Measurements from ENCODE around the gene ADGRA1.
"Not testable (repeated sequence)": the region's sequence is repeated elsewhere in the genome, so short reads cannot be mapped to it uniquely, and the experiment has no call there.

ADGRA1 gene

DNA sequence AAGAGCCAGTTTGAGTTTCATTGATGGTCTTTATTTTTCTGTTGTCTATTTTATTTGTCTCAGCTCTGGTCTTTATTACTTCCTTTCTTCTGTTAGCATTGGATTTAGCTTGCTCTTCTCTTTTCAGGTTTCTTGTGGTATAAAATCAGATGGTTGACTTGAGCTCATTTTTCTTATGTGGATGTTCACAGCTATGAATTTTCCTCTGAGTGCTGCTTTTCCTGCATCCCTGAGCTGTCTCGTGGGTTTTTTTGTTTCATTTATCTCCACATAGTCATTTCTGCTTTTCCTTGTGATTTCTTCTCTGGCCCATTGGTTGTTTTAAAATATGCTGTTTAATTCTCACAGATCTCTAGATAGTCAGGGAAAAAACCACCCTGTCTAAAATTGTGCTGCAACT lies 19.7 kb downstream of the ADGRA1 start:
- no peak for DNase-seq (ENCODE audit: insufficient read length, low spot score)
- no peak for FAIRE-seq

- FAIRE-seq (no peak), DNase-seq (ENCODE audit: insufficient read length, low spot score) (no peak)
Measured at GRCh38 chr10:133109711-133110110, 22.0 kb downstream of the ADGRA1 start.

- FAIRE-seq = no peak
- no peak for DNase-seq (ENCODE audit: insufficient read length, low spot score)
Measured at GRCh38 chr10:133110133-133110532, 22.4 kb downstream of the ADGRA1 start.

DNA sequence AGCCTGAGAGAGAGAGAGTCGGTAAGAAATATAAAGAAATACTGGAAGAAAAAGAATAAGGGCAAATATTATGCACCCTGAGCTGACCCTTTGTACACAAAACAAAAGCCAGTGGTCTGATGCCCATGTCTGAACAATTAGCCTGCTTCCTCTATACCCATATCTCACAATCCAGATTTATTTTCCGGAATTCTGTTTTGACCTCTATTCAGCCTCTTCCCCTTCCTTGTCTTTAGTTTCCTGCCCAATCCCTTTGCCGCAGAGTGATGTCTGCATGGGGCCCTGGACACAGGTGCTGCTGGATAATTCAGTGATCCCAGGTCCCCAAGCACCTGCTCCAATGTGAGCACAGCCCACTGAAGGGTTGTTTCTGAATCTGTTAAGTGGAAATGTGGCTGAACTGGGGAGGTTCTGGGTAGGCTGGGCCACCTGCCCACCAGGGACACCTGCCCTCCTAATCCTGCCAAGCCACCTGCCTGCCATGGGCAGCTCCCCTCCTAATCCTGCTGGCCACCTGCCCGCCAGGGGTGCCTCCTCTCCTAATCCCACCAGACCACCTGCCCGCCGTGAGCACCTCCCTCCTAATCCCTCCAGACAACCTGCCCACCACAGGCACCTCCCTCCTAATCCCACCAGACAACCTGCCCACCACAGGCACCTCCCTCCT lies 23.0 kb downstream of the ADGRA1 start:
- no peak for FAIRE-seq
- DNase-seq (ENCODE audit: insufficient read length, low spot score) = no peak

- peak; percentile 96 for FAIRE-seq
- DNase-seq (ENCODE audit: insufficient read length, low spot score) = not testable (repeated sequence)
Measured at GRCh38 chr10:133111640-133112039, 23.9 kb downstream of the ADGRA1 start.

DNA sequence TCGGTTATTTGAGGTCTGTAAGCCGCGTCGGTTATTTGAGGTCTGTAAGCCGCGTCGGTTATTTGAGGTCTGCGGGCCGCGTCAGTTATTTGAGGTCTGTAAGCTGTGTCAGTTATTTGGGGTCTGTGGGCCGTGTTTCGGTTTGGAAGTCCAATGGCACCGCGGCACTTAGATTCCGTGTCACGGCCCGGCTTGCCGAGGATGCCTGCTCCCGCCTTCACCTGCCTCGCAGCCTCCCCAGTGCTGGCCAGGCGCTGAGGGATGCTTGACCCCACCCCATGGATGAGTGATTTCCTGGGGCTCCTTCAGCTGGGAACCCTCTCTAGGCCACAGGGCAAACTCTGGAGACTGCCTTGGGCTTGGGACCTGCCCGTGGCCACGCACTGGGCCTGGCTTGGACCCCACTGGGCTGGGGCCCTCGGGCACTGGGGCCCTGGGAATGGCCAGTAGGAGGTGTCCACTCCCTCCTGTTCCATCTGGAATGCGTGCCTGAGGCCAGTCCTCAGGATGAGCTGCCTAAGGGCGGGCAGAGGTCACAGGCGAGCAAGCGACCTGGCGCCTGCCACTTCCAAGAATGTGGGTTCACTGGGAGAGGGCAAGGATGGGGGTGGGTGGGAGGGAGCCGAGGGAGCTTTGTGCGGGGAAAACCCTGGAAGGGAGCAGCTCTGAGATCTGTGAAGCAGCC lies 25.6 kb downstream of the ADGRA1 start:
- DNase-seq (ENCODE audit: insufficient read length, low spot score) (no peak), FAIRE-seq (no peak)

DNA sequence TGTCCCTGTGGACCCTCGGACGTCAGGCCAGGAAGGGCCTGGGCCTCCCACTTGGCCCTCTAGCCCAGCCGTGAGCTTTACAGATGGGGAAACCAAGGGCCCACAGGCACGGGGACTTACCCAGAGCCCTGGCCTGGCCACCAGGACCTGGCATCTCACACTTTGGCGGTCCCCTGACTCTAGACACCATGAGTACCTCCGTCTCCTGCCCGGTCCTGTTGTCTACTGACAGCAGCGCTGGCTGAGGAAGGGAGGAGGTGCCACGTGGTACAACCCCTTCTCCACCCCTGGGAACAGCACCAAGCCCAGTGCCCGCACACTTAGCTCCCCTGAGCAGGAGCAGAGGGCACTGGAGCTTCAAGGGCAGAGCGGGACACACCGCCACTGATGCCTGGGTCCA lies 26.1 kb downstream of the ADGRA1 start:
- DNase-seq (ENCODE audit: insufficient read length, low spot score) (no peak), FAIRE-seq (no peak)

DNA sequence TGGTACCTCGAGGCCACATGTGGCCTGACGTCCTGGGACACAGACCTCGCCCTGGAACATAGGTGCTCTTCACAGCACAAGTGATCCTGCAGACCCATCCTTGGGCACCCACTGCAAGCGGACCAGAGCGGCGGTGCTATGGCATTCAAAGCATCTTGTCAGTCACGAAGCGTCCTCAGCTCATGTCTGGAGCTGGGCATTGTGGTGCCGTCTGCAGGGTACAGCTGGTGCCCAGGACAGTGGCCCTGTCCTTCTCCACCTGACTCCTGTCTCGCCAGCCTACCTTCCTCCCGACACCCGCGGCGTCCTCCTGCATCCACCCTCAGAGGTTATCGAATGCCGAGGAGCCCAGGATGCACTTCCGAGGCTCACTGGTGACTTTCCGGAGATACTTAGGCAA lies 26.5 kb downstream of the ADGRA1 start:
- no peak for DNase-seq (ENCODE audit: insufficient read length, low spot score)
- FAIRE-seq = no peak

GRCh38 chr10:133114726-133115452 lies 27.2 kb downstream of the ADGRA1 start:
- FAIRE-seq (no peak), DNase-seq (ENCODE audit: insufficient read length, low spot score) (no peak)

DNA sequence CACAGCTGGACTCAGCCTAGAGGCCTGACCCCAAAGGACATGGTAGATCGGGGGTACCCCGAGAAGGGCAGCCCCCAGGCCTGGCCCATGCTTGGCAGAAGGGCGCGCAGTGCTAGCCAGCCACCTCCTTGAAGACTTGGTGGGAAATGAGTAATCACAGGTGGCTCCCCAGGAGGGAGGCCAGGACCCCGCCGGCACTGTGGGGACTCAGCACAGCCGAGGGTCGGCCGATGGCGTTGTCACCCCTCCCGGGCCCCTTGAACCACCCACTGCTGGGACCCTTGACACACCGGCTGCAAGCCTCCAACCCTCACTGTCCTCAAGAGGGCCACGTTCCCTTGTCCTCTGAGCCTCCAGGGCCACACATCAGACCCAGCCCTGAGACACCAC lies 27.7 kb downstream of the ADGRA1 start:
- no peak for DNase-seq (ENCODE audit: insufficient read length, low spot score)
- FAIRE-seq = no peak

DNA sequence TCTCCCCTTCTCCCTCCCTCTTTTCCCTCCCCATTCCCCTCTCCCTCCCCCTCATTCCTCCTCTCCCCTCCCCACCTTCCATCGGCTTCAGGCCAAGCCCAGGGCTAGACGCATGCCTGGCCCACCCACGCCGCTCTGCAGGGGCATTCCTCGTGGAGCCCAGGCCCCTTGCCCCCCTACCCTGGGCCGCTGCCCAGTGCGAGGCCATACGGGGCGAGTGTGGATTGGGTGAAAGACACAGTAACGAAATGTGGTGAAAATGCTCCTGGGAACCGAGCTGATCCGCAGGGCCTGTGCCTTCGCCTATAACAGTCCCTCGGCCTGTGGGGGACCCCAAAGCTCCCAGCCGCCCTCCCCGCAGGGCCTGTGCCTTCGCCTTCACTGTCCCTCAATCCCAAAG lies 28.3 kb downstream of the ADGRA1 start:
- FAIRE-seq (no peak), DNase-seq (ENCODE audit: insufficient read length, low spot score) (no peak)

DNA sequence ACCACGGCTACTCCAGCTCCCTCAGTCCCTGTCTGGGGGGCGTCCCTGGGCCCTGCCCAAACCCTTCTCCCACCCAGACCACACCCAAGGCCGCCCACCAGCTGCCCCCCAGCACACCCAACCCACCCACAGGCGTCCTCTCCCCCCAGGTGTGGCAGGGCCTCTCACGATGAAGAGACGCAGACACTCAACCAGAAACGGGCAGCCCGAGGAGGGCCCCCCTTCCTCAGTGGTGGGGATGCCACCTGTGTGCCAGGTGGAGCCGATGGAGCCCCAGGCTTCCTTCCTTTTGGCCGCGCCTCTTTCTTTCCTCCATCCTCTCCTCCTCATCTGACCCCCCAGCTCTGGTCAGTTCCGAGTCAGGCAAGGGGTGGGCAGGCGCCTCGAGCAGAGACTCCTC lies 28.7 kb downstream of the ADGRA1 start:
- FAIRE-seq = no peak

DNA sequence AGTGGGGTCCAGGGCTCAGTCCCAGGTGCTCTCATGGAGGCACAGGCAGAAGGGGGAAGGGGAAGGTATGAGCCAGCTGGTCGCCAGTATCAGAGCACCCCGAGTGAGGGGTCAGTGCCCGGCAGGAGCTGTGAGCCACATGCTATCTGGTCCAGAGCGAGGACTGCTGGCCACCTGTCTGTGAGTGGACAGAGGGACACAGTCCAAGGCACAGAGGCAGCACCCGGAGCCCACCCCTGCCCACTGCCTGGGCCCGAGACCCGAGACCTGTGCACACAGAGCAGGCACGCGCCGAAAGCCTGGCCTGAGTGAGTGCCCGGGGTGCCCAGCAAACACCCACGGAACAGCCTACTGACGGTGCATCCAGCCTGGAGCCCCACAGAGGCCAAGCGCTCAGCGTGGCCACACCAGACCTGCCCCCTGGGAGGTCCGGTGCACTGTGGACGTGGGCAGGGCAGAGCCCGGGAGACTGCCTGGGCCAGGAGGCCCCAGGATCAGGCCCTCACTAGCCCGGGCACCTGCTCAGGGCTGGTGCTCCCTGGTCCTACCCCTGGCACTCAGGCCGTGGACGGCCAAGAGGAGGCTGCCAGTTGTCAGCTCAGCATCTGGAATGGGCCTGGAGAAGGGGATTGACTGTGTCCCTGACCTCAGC lies 29.4 kb downstream of the ADGRA1 start:
- no peak for FAIRE-seq
- DNase-seq (ENCODE audit: insufficient read length, low spot score) = no peak

More for the DNA sequence above, 28.7 kb downstream of the ADGRA1 start:
- DNase-seq (ENCODE audit: insufficient read length, low spot score) = no peak

GRCh38 chr10:133117688-133118071 lies 30.0 kb downstream of the ADGRA1 start:
- DNase-seq (ENCODE audit: insufficient read length, low spot score) = no peak
- FAIRE-seq = no peak

DNA sequence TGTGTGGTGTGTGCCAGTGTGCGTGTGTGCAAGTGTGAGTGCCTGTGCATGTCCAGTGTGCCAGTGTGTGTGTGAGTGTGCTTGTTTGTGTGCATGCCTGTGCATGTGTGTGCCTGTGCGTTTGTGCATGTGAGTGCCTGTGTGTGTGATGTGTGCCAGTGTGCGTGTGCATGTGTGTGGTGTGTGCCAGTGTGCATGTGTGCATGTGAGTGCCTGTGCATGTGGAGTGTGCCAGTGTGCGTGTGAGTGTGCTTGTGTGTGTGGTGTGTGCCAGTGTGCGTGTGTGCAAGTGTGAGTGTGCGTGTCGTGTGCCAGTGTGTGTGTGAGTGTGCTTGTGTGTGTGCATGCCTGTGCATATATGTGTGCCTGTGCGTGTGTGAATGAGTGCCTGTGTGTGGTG lies 33.8 kb downstream of the ADGRA1 start:
- no peak for FAIRE-seq

GRCh38 chr10:133122171-133122935 lies 34.6 kb downstream of the ADGRA1 start:
- FAIRE-seq (no peak), DNase-seq (ENCODE audit: insufficient read length, low spot score) (no peak)

More for the DNA sequence above, 33.8 kb downstream of the ADGRA1 start:
- DNase-seq (ENCODE audit: insufficient read length, low spot score) = no peak

DNA sequence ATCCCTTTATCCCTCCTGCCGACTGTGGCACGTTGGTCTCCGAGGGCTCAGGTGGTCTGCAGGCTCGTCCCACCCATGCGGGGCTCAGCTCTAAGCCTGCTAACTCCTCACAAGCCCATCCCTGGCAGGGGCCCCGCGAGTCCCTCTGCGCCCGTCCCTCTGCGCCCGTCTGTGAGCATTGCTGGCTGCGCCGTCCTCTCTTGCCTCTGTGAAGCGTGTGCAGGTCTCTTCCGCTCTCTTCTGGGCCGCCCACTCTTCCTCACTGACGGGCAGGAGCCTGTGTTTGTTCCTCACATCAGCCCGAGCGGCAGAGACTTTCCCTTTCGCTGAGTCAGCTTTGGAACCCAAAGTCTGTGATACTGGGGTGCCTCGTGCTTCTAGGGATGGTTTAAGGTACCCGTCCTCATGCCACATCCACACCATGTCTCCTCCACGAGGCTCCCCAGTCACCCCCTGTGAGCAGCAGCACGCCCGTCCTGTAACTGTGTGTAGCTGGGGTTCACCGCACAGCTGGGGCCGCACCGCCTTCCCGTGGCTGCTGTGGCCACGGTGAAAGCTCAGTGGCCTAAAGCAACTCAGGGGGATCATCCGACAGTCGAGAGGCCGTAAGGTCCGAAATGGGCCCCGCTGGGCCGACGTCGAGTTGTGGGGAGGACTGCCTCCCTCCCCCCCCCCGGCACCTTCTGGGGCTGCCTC lies 35.5 kb downstream of the ADGRA1 start:
- DNase-seq (ENCODE audit: insufficient read length, low spot score) (no peak), FAIRE-seq (no peak)

GRCh38 chr10:133123746-133124356 lies 36.1 kb downstream of the ADGRA1 start:
- no peak for DNase-seq (ENCODE audit: insufficient read length, low spot score)
- FAIRE-seq = no peak

DNA sequence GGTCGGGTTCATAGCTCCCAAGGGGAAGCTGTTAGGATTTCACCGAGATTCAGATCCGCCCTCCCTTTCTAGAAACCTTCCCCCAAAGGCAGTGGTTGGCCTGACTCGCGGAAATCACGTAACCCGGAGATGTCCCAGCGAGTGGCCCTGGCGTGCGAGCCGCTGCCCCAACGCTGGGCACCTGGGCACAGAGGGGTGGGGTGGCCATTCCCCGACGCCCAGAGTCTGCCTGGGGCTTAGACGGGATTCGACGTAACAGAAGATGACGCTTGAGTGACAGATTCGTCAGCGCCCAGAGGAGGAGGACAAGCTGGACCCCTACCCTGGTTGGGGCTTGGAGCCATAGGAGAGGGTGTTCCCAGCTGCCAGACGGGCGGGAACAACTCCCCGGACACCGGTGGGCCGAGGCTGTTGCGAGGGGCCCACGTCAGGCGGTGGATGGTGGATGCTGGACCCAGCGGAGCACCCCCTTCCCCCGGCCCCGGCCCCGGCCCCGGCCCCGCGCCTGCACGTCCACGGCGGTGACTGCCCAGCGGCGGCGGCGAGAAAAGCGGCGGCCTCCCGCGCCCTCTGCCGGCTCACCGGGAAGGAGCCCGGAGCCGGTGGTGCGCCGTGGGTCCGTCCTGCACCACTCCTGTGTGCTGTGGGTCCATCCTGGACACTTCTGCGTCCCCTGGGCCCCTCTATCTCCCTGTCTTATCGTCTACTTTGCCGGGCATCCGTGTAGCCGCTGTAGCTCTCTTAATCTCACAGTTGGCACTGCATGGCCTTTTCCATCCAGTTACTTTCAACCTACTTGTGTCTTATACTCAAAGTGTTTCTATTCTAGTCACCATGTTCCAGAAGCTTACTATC lies 36.9 kb downstream of the ADGRA1 start:
- no peak for DNase-seq (ENCODE audit: insufficient read length, low spot score)
- no peak for FAIRE-seq
